AG09309 (cell line): ENCODE data around the gene TRAF4.
"Not testable (repeated sequence)": the region's sequence is repeated elsewhere in the genome, so short reads cannot be mapped to it uniquely, and the experiment has no call there.

ENCODE experiments used
- DNase-seq: peaks from one replicate; pipeline ENCODE4 v3.0.0-alpha.2; 2010; ENCODE audit warnings: low read depth
- H3K4me3 ChIP-seq: 2 replicates; pipeline ENCODE4 v1.5.1; 2011; ENCODE audit warnings: mild to moderate bottlenecking, low read depth, low read length, moderate library complexity; ENCODE audit not compliant: control insufficient read depth
- CTCF ChIP-seq: IDR thresholded peaks from 2 replicates; pipeline ENCODE4 v1.5.1; 2011; ENCODE audit warnings: mild to moderate bottlenecking, low read depth, low read length, inconsistent platforms; ENCODE audit not compliant: insufficient read depth, control insufficient read depth; ENCODE audit errors: missing control alignments

The TRAF4 gene

GRCh38 chr17:28783161-28783560 is 39.4 kb downstream of the TRAF4 start:
- H3K4me3 ChIP-seq, result no peak overlapping the region
- no peak for TF ChIP-seq CTCF
- DNase-seq, result no peak

- TF ChIP-seq CTCF, result no peak
Measured at GRCh38 chr17:28788100-28788499, 44.3 kb downstream of the TRAF4 start.

GRCh38 chr17:28792877-28793661 is 49.3 kb downstream of the TRAF4 start:
- TF ChIP-seq CTCF, result no peak
- no peak for DNase-seq
- H3K4me3 ChIP-seq, result no peak overlapping the region

More at GRCh38 chr17:28788100-28788499, 44.3 kb downstream of the TRAF4 start:
- no peak overlapping the region for H3K4me3 ChIP-seq
- no peak for DNase-seq

- H3K4me3 ChIP-seq, DNase-seq: not testable (repeated sequence)
Measured at GRCh38 chr17:28794846-28795441, 51.1 kb downstream of the TRAF4 start.

GRCh38 chr17:28796062-28796461 is 52.3 kb downstream of the TRAF4 start:
- TF ChIP-seq CTCF, result no peak
- H3K4me3 ChIP-seq, result no peak overlapping the region
- DNase-seq, result no peak
